ENCODE results near the gene FRY.

Gene FRY

GRCh38 chr13:32087955-32088747 is 56.6 kb downstream of the FRY start:
- Histone ChIP-seq H3K27ac (peak overlapping the region in 1 of 2 donors; percentile 8), H3K4me3 (no peak overlapping the region)
- TF ChIP-seq, protein P1, sequence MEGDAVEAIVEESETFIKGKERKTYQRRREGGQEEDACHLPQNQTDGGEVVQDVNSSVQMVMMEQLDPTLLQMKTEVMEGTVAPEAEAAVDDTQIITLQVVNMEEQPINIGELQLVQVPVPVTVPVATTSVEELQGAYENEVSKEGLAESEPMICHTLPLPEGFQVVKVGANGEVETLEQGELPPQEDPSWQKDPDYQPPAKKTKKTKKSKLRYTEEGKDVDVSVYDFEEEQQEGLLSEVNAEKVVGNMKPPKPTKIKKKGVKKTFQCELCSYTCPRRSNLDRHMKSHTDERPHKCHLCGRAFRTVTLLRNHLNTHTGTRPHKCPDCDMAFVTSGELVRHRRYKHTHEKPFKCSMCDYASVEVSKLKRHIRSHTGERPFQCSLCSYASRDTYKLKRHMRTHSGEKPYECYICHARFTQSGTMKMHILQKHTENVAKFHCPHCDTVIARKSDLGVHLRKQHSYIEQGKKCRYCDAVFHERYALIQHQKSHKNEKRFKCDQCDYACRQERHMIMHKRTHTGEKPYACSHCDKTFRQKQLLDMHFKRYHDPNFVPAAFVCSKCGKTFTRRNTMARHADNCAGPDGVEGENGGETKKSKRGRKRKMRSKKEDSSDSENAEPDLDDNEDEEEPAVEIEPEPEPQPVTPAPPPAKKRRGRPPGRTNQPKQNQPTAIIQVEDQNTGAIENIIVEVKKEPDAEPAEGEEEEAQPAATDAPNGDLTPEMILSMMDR (IDR thresholded peaks at IDR 0.05) = no peak
- DNase-seq (ENCODE audit: low spot score) = no peak

GRCh38 chr13:32092496-32092895 is 60.9 kb downstream of the FRY start:
- peak overlapping the region; percentile 54 to 66 for H3K27ac ChIP-seq
- TF ChIP-seq, protein P1 (IDR thresholded peaks at IDR 0.05) = no peak
- peak overlapping the region; percentile 34 for H3K4me3 ChIP-seq
- no peak for DNase-seq (ENCODE audit: low spot score)

GRCh38 chr13:32093006-32093405 is 61.4 kb downstream of the FRY start:
- TF ChIP-seq, protein P1 (IDR thresholded peaks at IDR 0.05) = no peak
- H3K27ac ChIP-seq = peak overlapping the region; percentile 54 to 66
- DNase-seq (ENCODE audit: low spot score) = no peak

DNA sequence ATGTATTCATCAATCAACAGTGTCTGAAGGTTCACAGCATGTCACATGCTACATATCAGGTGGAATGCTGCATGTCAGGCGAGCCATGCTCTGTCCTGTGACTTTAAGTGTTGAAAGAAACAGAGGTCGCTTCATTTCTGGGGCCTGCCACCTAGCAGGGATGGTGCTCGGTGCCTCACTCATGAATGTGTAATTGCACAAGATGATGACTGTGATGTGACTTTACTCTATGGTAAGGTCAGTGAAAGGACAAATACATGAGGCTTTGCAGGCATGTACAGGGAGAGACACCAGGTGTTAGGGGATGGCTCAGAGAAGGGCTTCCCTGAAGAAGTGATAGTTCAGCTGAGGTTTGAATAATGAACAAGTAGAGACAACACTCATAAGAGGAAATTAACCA is 66.7 kb downstream of the FRY start:
- TF ChIP-seq, protein P1 (IDR thresholded peaks at IDR 0.05) = no peak
- no peak for DNase-seq (ENCODE audit: low spot score)
- H3K4me3 ChIP-seq = no peak overlapping the region
- no peak overlapping the region for H3K27ac ChIP-seq

More at GRCh38 chr13:32093006-32093405, 61.4 kb downstream of the FRY start:
- H3K4me3 ChIP-seq = peak overlapping the region; percentile 34

DNA sequence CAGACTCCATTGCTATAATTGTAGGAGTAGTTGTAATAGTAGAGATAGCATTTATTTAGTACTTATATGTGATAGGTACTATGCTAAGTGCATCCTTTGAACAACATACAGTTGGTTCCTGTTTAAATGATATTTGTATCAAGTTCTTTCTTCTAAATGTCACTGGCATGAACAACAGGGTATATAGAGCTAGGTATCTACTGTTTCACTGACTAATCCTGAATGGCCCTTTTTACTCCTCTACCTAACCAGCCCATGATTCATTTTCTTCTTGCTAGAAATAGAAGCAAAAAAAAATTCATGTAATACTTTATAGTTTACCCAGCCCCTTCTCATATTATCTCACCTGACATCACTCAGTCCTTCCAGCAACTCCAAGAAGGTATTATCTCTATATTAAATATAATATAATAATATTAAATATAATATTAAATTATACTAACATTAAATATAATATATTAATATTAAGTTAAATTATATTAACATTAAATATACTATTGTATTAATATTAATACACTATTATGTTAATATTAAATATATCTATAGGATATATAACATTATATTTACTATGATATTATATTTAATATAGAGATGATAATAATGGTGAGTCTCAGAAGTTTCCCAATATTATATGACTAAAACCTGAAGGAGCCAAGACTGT is 74.2 kb downstream of the FRY start:
- DNase-seq (ENCODE audit: low spot score) = no peak
- no peak overlapping the region for H3K27ac ChIP-seq
- no peak overlapping the region for H3K4me3 ChIP-seq
- TF ChIP-seq, protein P1 (IDR thresholded peaks at IDR 0.05) = no peak

DNA sequence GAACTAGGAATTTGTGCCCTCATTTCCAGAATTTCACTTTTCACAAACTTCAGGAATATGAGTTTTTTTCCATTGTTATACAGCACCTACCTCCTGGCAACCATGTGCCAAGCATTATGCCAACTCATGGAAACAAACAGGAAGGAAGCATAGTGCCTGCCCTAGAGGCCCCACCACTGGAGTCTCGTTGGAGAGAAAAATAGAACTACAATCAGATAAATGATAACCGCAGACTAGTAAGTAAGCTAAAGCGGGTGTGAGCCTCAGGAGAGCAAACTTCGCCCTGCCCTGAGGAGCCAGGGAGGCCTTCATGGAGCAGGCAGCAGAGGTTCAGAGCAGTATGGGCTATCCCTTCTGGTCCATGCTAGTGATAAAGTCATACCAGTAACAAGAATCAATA is 75.9 kb downstream of the FRY start:
- no peak overlapping the region for H3K4me3 ChIP-seq
- no peak for DNase-seq (ENCODE audit: low spot score)
- peak overlapping the region in 1 of 2 donors; percentile 12 for H3K27ac ChIP-seq
- TF ChIP-seq, protein P1 (IDR thresholded peaks at IDR 0.05) = no peak
